HAP-1 (cell line): ENCODE results near the gene RNF8.
"Not testable (repeated sequence)": the region's sequence is repeated elsewhere in the genome, so short reads cannot be mapped to it uniquely, and the experiment has no call there.

Experiments
- DNase-seq, 2 experiments: peaks; one replicate each; pipeline ENCODE4 v3.0.0-alpha.2; 2016 to 2020; ENCODE audit warnings: low spot score in 2 of 2
- H3K27me3 ChIP-seq: fragments of 250-450 bp; sonication (Bioruptor Pico); 2 replicates; pipeline ENCODE4 v1.5.1; 2020; ENCODE audit warnings: low read depth, mild to moderate bottlenecking, moderate library complexity
- H3K36me3 ChIP-seq: fragments of 250-450 bp; sonication (Bioruptor Pico); replicated peaks from 2 replicates; pipeline ENCODE4 v1.5.1; 2020; ENCODE audit warnings: mild to moderate bottlenecking
- H3K4me1 ChIP-seq: fragments of 250-450 bp; sonication (Bioruptor Pico); 2 replicates; pipeline ENCODE4 v1.5.1; 2020; ENCODE audit warnings: mild to moderate bottlenecking
- H3K4me3 ChIP-seq: fragments of 250-450 bp; sonication (Bioruptor Pico); 2 replicates; pipeline ENCODE4 v1.5.1; 2020; ENCODE audit warnings: mild to moderate bottlenecking, moderate library complexity
- H3K9me3 ChIP-seq: fragments of 250-450 bp; sonication (Bioruptor Pico); 2 replicates; pipeline ENCODE4 v1.5.1; 2020; ENCODE audit warnings: mild to moderate bottlenecking, moderate library complexity
- in situ Hi-C: fragments of 300-500 bp; cut with MboI; formaldehyde crosslinking; loops from 3 replicates; pipeline ENCODE4 v1.14.3; 2020; ENCODE audit warnings: low sequenced_read_pairs, inconsistent platforms, mixed read lengths

Gene RNF8

DNA sequence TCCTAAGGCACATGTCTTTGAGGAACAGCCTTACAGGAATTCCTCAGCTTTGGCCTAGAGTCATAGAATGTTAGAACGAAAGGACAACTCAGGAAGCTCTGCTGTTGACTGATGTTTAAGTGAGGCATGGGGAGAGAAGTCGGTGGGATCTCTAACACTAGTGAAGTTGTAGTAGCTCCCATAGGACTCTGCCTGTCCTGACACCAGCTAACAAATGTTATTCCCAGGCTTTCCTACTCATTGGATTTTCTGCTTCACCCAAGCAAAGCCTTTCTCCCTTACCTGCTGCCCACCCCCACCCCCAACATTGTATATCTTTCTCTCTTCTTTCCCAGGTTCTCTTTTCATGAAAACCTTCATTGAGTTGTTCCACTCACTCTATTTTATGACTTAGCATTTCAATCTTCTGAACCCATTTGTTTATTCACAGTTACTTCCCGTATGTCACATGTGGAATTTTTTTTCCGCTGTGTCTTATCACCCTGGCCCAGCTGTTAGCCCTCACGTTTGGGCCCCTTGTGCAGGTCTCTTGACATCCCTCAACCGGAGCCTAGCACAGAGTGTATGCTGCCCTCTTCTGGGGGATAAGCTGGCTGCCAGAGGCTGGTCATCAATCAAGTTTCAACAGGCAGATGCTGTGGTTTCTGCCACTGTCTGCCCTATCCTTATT lies 39.2 kb upstream of the RNF8 start:
- peaks cover 20% of the 10 kb centered on the region for H3K36me3 ChIP-seq
- no peak overlapping the region for H3K4me3 ChIP-seq
- H3K9me3 ChIP-seq: no peaks in the 10 kb centered on the region
- H3K4me1 ChIP-seq: peaks cover 8% of the 10 kb centered on the region
- H3K27me3 ChIP-seq: no peaks in the 10 kb centered on the region
- in situ Hi-C loops: no loop called here
- DNase-seq: peak in 1 of 2 experiments; percentile 47

GRCh38 chr6:37315157-37315515 lies 38.6 kb upstream of the RNF8 start:
- no peak for DNase-seq
- no peak overlapping the region for H3K4me3 ChIP-seq
- H3K27me3 ChIP-seq: no peaks in the 10 kb centered on the region
- no peaks in the 10 kb centered on the region for H3K9me3 ChIP-seq
- in situ Hi-C loops: no loop called here
- peaks cover 13% of the 10 kb centered on the region for H3K4me1 ChIP-seq
- H3K36me3 ChIP-seq: peaks cover 20% of the 10 kb centered on the region

GRCh38 chr6:37316071-37316470 lies 37.7 kb upstream of the RNF8 start:
- H3K9me3 ChIP-seq: no peaks in the 10 kb centered on the region
- no peak overlapping the region for H3K4me3 ChIP-seq
- H3K4me1 ChIP-seq: peaks cover 14% of the 10 kb centered on the region
- no peak for DNase-seq
- peaks cover 20% of the 10 kb centered on the region for H3K36me3 ChIP-seq
- in situ Hi-C loops: no loop called here
- no peaks in the 10 kb centered on the region for H3K27me3 ChIP-seq

DNA sequence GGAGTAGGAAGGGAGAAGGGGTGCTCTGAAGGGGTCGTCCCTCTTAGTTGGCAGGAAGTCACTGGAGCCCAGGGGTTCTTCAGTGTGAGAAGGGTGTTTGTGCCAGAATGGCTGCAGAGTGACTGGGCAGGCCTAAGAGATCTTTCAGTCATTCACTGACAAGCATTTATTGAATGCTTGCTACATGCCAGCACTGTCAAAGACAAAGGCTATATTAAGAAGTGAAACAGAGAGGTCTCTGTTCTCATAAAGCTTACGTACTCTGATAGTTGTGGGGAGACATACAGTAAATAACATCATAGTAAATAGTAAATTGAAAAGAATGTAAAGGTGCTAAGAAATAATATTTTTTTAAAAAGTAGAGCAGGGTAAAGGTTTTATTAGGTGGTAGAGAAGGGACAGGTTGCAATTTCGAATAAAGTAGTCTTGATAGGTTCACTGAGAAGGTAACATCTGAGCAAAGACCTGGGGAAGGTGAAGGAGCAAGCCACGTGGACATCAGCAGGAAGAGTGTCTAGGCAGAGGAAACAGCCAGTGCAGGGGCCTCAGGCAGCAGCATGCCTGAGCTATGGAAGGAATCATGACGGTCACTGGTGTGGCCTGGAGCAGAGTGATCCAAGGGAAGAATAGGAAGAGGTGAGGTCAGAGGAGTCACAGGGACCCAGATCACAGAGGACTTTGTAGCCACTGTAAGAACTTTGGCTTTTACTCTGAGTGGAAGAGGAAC lies 36.3 kb upstream of the RNF8 start:
- Histone ChIP-seq H3K36me3 (peaks cover 20% of the 10 kb centered on the region), H3K9me3 (no peaks in the 10 kb centered on the region), H3K4me3 (no peak overlapping the region), H3K4me1 (peaks cover 14% of the 10 kb centered on the region), H3K27me3 (no peaks in the 10 kb centered on the region)
- no peak for DNase-seq
- in situ Hi-C loops: no loop called here

GRCh38 chr6:37319156-37319555 lies 34.6 kb upstream of the RNF8 start:
- no peaks in the 10 kb centered on the region for H3K27me3 ChIP-seq
- in situ Hi-C loops: no loop called here

DNA sequence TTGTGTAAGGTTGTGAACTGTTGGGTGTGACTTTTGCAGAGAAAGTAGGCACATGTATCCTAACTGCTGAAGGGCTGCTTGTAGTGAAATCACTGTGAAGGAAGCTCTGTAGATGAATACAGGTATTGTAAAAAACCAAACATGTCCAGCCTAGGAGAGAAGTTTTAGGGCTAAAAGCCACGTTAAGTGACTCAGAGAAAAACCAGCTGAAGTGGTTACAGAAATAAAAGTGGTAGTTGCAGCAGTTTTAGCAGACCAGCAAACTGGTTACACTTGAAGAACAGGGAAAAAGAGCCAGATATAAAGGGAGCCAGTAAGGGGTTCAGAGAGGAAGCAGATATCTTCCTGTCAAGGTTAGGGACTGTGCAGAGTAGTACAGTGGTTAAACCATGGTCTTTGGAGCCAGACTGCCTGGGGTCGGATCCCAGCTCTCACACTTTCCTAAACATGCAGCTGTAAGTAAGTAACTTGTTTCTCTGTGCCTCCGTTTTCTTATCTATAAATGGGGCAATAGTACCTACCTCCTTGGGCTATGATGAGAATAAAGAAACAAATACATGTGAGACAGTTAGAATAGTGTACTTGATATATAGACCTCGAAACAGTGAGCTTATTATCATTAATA lies 33.8 kb upstream of the RNF8 start:
- Histone ChIP-seq H3K9me3 (no peaks in the 10 kb centered on the region), H3K27me3 (no peaks in the 10 kb centered on the region), H3K36me3 (peaks cover 20% of the 10 kb centered on the region), H3K4me3 (no peak overlapping the region), H3K4me1 (peaks cover 14% of the 10 kb centered on the region)
- in situ Hi-C loops: no loop called here
- DNase-seq: no peak

More at GRCh38 chr6:37319156-37319555, 34.6 kb upstream of the RNF8 start:
- Histone ChIP-seq H3K9me3 (no peaks in the 10 kb centered on the region), H3K36me3 (peaks cover 20% of the 10 kb centered on the region), H3K4me1 (peaks cover 14% of the 10 kb centered on the region), H3K4me3 (no peak overlapping the region)
- peak in 1 of 2 experiments; percentile 78 for DNase-seq

GRCh38 chr6:37320646-37321045 lies 33.1 kb upstream of the RNF8 start:
- Histone ChIP-seq H3K9me3 (no peaks in the 10 kb centered on the region), H3K36me3 (peaks cover 17% of the 10 kb centered on the region), H3K4me3 (no peak overlapping the region), H3K27me3 (no peaks in the 10 kb centered on the region), H3K4me1 (peaks cover 14% of the 10 kb centered on the region)
- DNase-seq: no peak
- in situ Hi-C loops: no loop called here

DNA sequence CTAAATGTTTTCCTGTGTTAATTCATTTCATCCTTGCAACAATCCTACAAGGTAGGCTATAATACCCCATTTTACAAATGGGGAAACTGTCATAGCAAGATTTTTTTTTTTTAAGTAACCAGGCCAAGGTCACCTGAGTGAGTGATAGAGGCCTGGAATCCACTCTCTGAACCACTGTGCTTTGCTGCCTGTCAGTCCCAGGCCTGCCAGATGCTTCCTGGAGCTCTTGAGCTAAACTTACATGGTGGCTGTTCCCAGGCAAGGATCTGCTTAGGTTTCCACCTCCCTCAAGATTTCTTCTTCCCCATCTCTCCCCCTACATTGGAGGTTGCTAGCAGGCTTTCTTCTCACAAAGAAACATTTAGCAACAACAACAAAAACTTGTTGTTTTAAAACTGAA lies 32.7 kb upstream of the RNF8 start:
- H3K4me1 ChIP-seq: peaks cover 14% of the 10 kb centered on the region
- H3K9me3 ChIP-seq: no peaks in the 10 kb centered on the region
- no peak for DNase-seq
- H3K4me3 ChIP-seq: no peak overlapping the region
- H3K27me3 ChIP-seq: no peaks in the 10 kb centered on the region
- in situ Hi-C loops: no loop called here
- peaks cover 13% of the 10 kb centered on the region for H3K36me3 ChIP-seq

GRCh38 chr6:37321516-37322415 lies 32.0 kb upstream of the RNF8 start:
- no peaks in the 10 kb centered on the region for H3K9me3 ChIP-seq
- no peak for DNase-seq
- peaks cover 14% of the 10 kb centered on the region for H3K4me1 ChIP-seq
- no peak overlapping the region for H3K4me3 ChIP-seq
- H3K27me3 ChIP-seq: no peaks in the 10 kb centered on the region
- H3K36me3 ChIP-seq: peaks cover 13% of the 10 kb centered on the region
- in situ Hi-C loops: no loop called here

DNA sequence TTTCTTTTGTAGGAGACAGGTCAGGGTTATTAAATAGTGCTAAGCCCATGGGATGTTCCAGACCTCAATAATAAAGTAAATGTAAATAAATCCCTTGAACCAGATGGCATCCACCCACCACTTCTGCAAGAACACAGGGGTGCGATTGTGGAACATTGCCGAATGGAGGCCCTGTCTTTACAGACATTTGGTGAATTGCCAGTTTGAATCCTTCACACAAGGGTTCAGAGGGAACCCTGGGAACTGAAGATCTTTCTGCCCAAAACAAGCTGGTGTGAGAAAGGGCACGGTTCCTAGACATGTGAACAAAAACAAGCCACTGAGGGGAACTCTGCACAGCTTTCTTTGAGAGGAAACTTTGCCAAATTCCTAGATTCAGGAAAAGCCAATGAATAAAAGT lies 30.2 kb upstream of the RNF8 start:
- no peak overlapping the region for H3K4me3 ChIP-seq
- no peaks in the 10 kb centered on the region for H3K9me3 ChIP-seq
- H3K27me3 ChIP-seq: no peaks in the 10 kb centered on the region
- H3K36me3 ChIP-seq: no peaks in the 10 kb centered on the region; the same call in 1 of the 2 replicates
- peaks cover 12% of the 10 kb centered on the region for H3K4me1 ChIP-seq
- in situ Hi-C loops: no loop called here
- DNase-seq: no peak

DNA sequence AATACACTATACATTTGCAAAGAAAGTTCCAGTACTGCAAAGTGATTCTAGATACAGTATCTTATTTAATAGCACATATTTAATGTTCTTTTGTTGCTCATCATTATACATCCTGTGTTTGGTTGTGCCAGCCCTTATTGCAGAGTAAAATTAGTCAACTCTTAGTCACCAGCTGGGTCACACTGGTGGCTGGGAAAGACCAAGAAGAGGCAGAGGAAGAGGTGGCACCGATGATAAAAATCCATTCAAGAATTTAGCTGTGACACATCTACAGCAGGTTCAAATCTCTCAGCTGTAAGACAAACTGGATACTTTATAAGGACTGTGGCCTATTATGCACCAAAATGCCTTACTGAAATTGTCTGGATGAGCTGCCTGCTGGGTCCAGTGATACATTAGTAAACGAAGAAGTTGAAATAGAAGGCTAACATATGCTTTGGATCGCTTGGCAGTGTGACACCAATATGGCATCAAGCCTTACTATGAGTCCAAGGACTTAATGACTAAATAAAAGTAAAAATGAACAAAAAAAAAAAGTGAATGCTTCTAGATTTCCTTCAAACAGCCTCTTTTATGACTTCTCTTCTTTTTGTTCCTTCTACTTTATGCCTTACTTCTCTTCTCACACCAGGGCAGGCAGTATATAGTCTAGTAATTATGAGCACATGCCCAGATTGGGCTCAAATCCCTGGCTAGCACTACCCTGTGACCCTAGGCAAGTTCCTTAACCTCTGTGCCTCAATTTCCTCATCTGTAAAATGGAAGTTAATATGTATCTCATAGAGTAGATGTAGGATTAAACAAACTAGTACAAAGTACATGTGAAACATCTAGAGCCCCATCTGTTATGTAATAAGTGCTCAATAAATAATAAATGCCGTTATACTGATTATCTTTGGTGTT lies 29.4 kb upstream of the RNF8 start:
- Histone ChIP-seq H3K36me3 (no peaks in the 10 kb centered on the region; the same call in 1 of the 2 replicates), H3K9me3 (no peaks in the 10 kb centered on the region), H3K27me3 (no peaks in the 10 kb centered on the region), H3K4me3 (no peak overlapping the region), H3K4me1 (peaks cover 6% of the 10 kb centered on the region)
- in situ Hi-C loops: no loop called here
- no peak for DNase-seq

GRCh38 chr6:37330345-37330744 lies 23.4 kb upstream of the RNF8 start:
- H3K4me3 ChIP-seq, H3K27me3 ChIP-seq, DNase-seq, H3K36me3 ChIP-seq, in situ Hi-C loops, H3K9me3 ChIP-seq, H3K4me1 ChIP-seq: not testable (repeated sequence)

DNA sequence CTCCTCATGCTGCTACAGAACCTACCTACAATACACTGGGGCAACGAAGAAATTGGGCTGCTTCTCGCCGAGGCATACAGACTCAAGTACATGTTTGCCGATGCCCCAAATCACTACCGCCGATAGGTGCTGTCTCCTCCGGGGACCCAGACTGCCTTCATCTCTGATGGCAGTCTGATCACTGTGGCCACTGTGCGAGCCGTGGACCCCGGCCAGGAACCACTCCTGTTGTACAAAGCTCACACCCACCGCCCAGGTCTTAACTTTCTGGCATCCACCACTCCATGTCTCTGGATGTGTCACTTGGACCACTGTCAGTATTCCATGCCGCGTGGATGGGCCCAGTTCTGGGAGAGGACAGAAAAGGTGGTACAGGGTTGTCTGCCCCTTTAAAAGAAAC lies 22.7 kb upstream of the RNF8 start:
- in situ Hi-C loops: no loop called here
- no peak for DNase-seq

More for the DNA sequence above, 22.7 kb upstream of the RNF8 start:
- Histone ChIP-seq H3K4me3 (no peak overlapping the region), H3K9me3 (no peaks in the 10 kb centered on the region), H3K36me3 (peaks cover 5% of the 10 kb centered on the region; the same call in 1 of the 2 replicates), H3K27me3 (no peaks in the 10 kb centered on the region), H3K4me1 (no peaks in the 10 kb centered on the region)
